H1 (cell line): ENCODE data around the gene PARD6A. TPM values are rescaled to one million over a fixed set of nuclear protein-coding genes. Genes with fewer than 3 reads are reported as not detected.

Experiments
- ATF2 ChIP-seq: IDR thresholded peaks from 2 replicates; pipeline ENCODE4 v1.6.1; 2012; ENCODE audit warnings: low read length, inconsistent platforms
- BACH1 ChIP-seq: IDR thresholded peaks from 2 replicates; pipeline ENCODE4 v1.6.1; 2012; ENCODE audit warnings: low read length, improper control_type of control experiment
- BRCA1 ChIP-seq: IDR thresholded peaks from 2 replicates; pipeline ENCODE4 v1.6.1; 2012; ENCODE audit warnings: low read depth, low read length, improper control_type of control experiment
- CBX5 ChIP-seq: fragments of 300-800, 300-1000 bp; sonication (generic); IDR thresholded peaks from 2 replicates; pipeline ENCODE4 v1.7.1; 2016; ENCODE audit warnings: antibody characterized with exemption, low read length, low read depth
- CTCF ChIP-seq, 3 experiments: IDR thresholded peaks; 1 replicate in 2 of 3; 2 replicates in 1 of 3; pipeline versions ENCODE4 v1.5.1 to v1.6.1; 2011; ENCODE audit warnings: low read length in 3 of 3, mild to moderate bottlenecking in 3 of 3, inconsistent platforms in 2 of 3, low read depth in 1 of 3, moderate library complexity in 1 of 3; ENCODE audit not compliant: insufficient read depth in 1 of 3; ENCODE audit errors: control extremely low read depth in 1 of 3
- EZH2 ChIP-seq: fragments of 200-600 bp; sonication (generic); IDR thresholded peaks from 2 replicates; pipeline ENCODE4 v1.7.1; 2012; ENCODE audit warnings: low read depth, mild to moderate bottlenecking, moderate library complexity, low read length, inconsistent platforms; ENCODE audit not compliant: severe bottlenecking
- KDM1A ChIP-seq: fragments of 200-600, 300-600 bp; sonication (generic); IDR thresholded peaks from 2 replicates; pipeline ENCODE4 v1.7.1; 2016; ENCODE audit warnings: mild to moderate bottlenecking, low read length, borderline replicate concordance
- KDM4A ChIP-seq: IDR thresholded peaks from one replicate; pipeline ENCODE4 v1.7.1; 2012; ENCODE audit warnings: low read depth, mild to moderate bottlenecking, moderate library complexity, low read length, inconsistent platforms; ENCODE audit not compliant: severe bottlenecking
- MAFK ChIP-seq: IDR thresholded peaks from 2 replicates; pipeline ENCODE4 v1.6.1; 2012; ENCODE audit warnings: low read depth, mild to moderate bottlenecking, improper control_type of control experiment, low read length
- PHF8 ChIP-seq: fragments of 200-600 bp; sonication (generic); conservative IDR thresholded peaks from 2 replicates; pipeline ENCODE4 v1.7.1; 2012; ENCODE audit warnings: low read depth, mild to moderate bottlenecking, inconsistent platforms, low read length, moderate library complexity
- RFX5 ChIP-seq: IDR thresholded peaks from 2 replicates; pipeline ENCODE4 v1.6.1; 2011; ENCODE audit warnings: low read depth, low read length, improper control_type of control experiment, borderline replicate concordance
- RXRA ChIP-seq: IDR thresholded peaks from 2 replicates; pipeline ENCODE4 v1.6.1; 2011; ENCODE audit warnings: low read depth, mild to moderate bottlenecking, low read length, moderate library complexity; ENCODE audit not compliant: insufficient read depth
- SIRT6 ChIP-seq: IDR thresholded peaks from one replicate; pipeline ENCODE4 v1.7.1; 2012; ENCODE audit warnings: low read length, inconsistent platforms
- TAF1 ChIP-seq: IDR thresholded peaks from 2 replicates; pipeline ENCODE4 v1.6.1; 2011; ENCODE audit warnings: mild to moderate bottlenecking, low read depth, low read length
- TAF7 ChIP-seq: optimal IDR thresholded peaks from 2 replicates; pipeline ENCODE3; 2011; ENCODE audit warnings: low read depth, mild to moderate bottlenecking, inconsistent platforms, low read length, moderate library complexity, borderline replicate concordance
- TBP ChIP-seq: IDR thresholded peaks from 2 replicates; pipeline ENCODE4 v1.6.1; 2011; ENCODE audit warnings: low read depth, low read length, improper control_type of control experiment
- TEAD4 ChIP-seq: IDR thresholded peaks from 2 replicates; pipeline ENCODE4 v1.6.1; 2012; ENCODE audit warnings: low read depth, low read length, inconsistent platforms, mixed read lengths
- USF2 ChIP-seq: IDR thresholded peaks from 2 replicates; pipeline ENCODE4 v1.6.1; 2011; ENCODE audit warnings: low read length, improper control_type of control experiment
- polyA plus RNA-seq, 7 experiments: library from polyadenylated mRNA; depleted of rRNA in 3 of 7; stranded (reverse) in 5 of 7; unstranded in 2 of 7; fragments of >200 nt in 5 of 7; fragments of 200-250 nt in 2 of 7; gene quantifications; 1 replicate in 5 of 7; 2 replicates in 1 of 7; 4 replicates in 1 of 7; pipeline versions ENCODE4 v1.2.1 to v1.2.3, GENCODE V29; 2011 to 2013; ENCODE audit warnings: missing spikeins in 2 of 7, mixed read lengths in 2 of 7
- total RNA-seq: library from RNA; stranded (reverse); fragmentation: NEBNext Ultra II Directional; extraction: Animal tissue kit (Norgen Biotek cat#: 25700); gene quantifications from 2 replicates; pipeline ENCODE4 v1.2.1, GENCODE V29; 2021

PARD6A gene
- total and polyA plus RNA-seq, 2 of the 8 experiments (the other 6 are each of a cell fraction or from before 2014, with no cell fraction given), result 15.1 to 21.8 TPM

- TF ChIP-seq TAF7 (no peak), CBX5 (no peak), CTCF (IDR thresholded peaks at IDR 0.05; ENCODE audit: control extremely low read depth in 1 of 3, insufficient read depth in 1 of 3, low read depth in 1 of 3, low read length in 3 of 3) (peak; percentile 76 to 90 (median 89)), MAFK (no peak), KDM1A (0 out of 2 replicates have a peak, but pooled peaks have one; percentile 20), SIRT6 (no peak), USF2 (no peak), TEAD4 (no peak), TBP (no peak), BRCA1 (no peak), RXRA (no peak), ATF2 (no peak), PHF8 (no peak), RFX5 (no peak), KDM4A (no peak), EZH2 (no peak), TAF1 (no peak), BACH1 (no peak)
These were observed 12.2 kb downstream of the PARD6A start (continued) for GRCh38 chr16:67672739-67673662.
